Smooth muscle cell (in vitro differentiated cells): ENCODE data around the gene EHF. TPM values are rescaled to one million over a fixed set of nuclear protein-coding genes. Genes with fewer than 3 reads are reported as not detected.

Experiments used
- DNase-seq: peaks from one replicate; lab custom pipeline; 2025; ENCODE audit not compliant: unreplicated experiment; lab: John Stamatoyannopoulos, UW
- H2AFZ ChIP-seq: fragments of 200-600 bp; sonication (generic); 2 replicates; pipeline ENCODE4 v1.6.0; 2016; ENCODE audit warnings: antibody characterized with exemption, low read depth, mild to moderate bottlenecking
- H3F3A ChIP-seq: fragments of 200-600 bp; sonication (generic); 2 replicates; pipeline ENCODE4 v1.6.0; 2017; ENCODE audit warnings: antibody characterized with exemption, low read depth
- H3K27ac ChIP-seq: fragments of 200-600 bp; sonication (generic); 2 replicates; pipeline ENCODE4 v1.5.1; 2016; ENCODE audit warnings: low read depth, mild to moderate bottlenecking
- H3K27me3 ChIP-seq: fragments of 200-600 bp; sonication (generic); 2 replicates; pipeline ENCODE4 v1.6.1; 2016; ENCODE audit warnings: low read depth, mild to moderate bottlenecking
- H3K36me3 ChIP-seq: fragments of 200-600 bp; sonication (generic); 2 replicates; pipeline ENCODE4 v1.5.1; 2016; ENCODE audit warnings: low read depth
- H3K4me1 ChIP-seq: fragments of 200-600 bp; sonication (generic); 2 replicates; pipeline ENCODE4 v1.5.1; 2016; ENCODE audit warnings: low read depth
- H3K4me2 ChIP-seq: fragments of 200-600 bp; sonication (generic); 2 replicates; pipeline ENCODE4 v1.6.0; 2016; ENCODE audit warnings: mild to moderate bottlenecking
- H3K4me3 ChIP-seq: fragments of 200-600 bp; sonication (generic); 2 replicates; pipeline ENCODE4 v1.5.1; 2016; ENCODE audit warnings: mild to moderate bottlenecking
- H3K79me2 ChIP-seq: fragments of 200-600 bp; sonication (generic); 2 replicates; pipeline ENCODE4 v1.6.0; 2016; ENCODE audit warnings: low read depth, mild to moderate bottlenecking
- H3K9ac ChIP-seq: fragments of 200-600 bp; sonication (generic); 2 replicates; pipeline ENCODE4 v1.6.0; 2016; ENCODE audit warnings: low read depth
- H3K9me3 ChIP-seq: fragments of 200-600 bp; sonication (generic); replicated peaks from 2 replicates; pipeline ENCODE4 v1.5.1; 2016; ENCODE audit warnings: low read depth
- H4K20me1 ChIP-seq: fragments of 200-600 bp; sonication (generic); 2 replicates; pipeline ENCODE4 v1.6.0; 2016; ENCODE audit warnings: low read depth
- WGBS: methylation state at CpG from one replicate; pipeline ENCODE4 v1.1.7; 2016; ENCODE audit warnings: low lambda C conversion rate; 5-methylcytosine and 5-hydroxymethylcytosine counted together
- polyA plus RNA-seq: library from polyadenylated mRNA; unstranded; fragments of >200 nt; fragmentation: Nextera tagmentation; extraction: Ambion mirVana; gene quantifications from 2 replicates; pipeline ENCODE4 v1.2.1, GENCODE V29; 2016
- total RNA-seq: library from RNA; depleted of rRNA; stranded (reverse); fragments of >200 nt; gene quantifications from 2 replicates; pipeline ENCODE4 v1.2.3, GENCODE V29; 2014
- TF ChIP-seq, protein P1 (sequence below): fragments of 200-600 bp; sonication (generic); IDR thresholded peaks from 2 replicates; pipeline ENCODE4 v1.5.1; 2017; ENCODE audit warnings: borderline replicate concordance, mild to moderate bottlenecking, antibody characterized with exemption; ENCODE audit not compliant: insufficient read depth, poor library complexity, severe bottlenecking

Gene EHF
- total and polyA plus RNA-seq, 2 experiments from 2014 or later: 0.63 to 1.7 TPM

DNA sequence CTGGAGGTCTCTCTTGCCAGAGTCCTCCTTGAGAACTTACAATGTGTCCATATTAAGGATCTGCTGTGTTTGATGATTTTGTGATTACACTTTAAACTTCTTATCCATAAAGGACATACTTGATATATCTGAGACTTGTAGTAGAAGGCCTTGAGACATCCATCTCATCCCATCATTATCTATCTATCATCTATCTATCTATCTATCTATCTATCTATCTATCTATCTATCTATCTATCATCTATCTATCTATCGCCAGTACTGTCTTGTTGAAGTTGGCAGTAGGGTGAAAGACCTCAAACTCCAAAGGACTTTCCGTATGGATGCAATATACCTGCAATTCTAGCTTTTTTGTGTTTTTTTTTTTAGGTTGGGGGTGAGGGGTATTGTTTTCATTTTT, 2.5 kb upstream of the EHF start:
- Histone ChIP-seq H2AFZ (no peak overlapping the region), H3K27ac (no peak overlapping the region), H3K9ac (no peak overlapping the region), H3F3A (no peaks in the 10 kb centered on the region), H3K27me3 (no peaks in the 10 kb centered on the region), H3K9me3 (no peaks in the 10 kb centered on the region), H3K36me3 (no peaks in the 10 kb centered on the region), H3K4me3 (no peak overlapping the region), H3K4me1 (no peaks in the 10 kb centered on the region), H4K20me1 (no peaks in the 10 kb centered on the region), H3K79me2 (no peaks in the 10 kb centered on the region), H3K4me2 (no peak overlapping the region)
- TF ChIP-seq, protein P1, sequence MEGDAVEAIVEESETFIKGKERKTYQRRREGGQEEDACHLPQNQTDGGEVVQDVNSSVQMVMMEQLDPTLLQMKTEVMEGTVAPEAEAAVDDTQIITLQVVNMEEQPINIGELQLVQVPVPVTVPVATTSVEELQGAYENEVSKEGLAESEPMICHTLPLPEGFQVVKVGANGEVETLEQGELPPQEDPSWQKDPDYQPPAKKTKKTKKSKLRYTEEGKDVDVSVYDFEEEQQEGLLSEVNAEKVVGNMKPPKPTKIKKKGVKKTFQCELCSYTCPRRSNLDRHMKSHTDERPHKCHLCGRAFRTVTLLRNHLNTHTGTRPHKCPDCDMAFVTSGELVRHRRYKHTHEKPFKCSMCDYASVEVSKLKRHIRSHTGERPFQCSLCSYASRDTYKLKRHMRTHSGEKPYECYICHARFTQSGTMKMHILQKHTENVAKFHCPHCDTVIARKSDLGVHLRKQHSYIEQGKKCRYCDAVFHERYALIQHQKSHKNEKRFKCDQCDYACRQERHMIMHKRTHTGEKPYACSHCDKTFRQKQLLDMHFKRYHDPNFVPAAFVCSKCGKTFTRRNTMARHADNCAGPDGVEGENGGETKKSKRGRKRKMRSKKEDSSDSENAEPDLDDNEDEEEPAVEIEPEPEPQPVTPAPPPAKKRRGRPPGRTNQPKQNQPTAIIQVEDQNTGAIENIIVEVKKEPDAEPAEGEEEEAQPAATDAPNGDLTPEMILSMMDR: no peak
- DNase-seq: no peak
- 95% methylated on average over 2 of the region's 2 CpGs for WGBS

DNA sequence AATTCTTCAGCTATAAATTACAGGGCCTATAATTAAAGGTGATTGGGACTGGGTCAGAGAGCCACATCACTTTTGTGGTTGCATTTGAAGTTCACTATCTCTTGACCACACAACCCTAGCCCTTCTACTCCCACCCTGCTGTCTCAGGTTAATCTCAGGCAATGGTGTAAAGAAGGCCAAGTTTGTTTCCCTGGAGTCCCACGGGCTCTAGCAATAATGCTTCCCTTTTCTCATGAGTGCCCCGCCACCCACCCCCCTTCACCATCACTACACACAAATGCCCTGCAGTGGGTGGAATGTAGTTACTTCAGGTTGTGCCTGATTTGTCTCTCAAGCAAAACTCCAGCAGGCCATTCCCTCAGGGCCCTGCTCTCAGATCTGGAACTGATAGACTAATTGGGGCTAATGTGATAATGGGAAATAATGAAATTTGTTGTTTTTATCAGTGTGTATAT, 1.8 kb upstream of the EHF start:
- no peaks in the 10 kb centered on the region for H3K9me3 ChIP-seq
- H3K4me3 ChIP-seq: no peak overlapping the region
- H2AFZ ChIP-seq: no peak overlapping the region
- no peak overlapping the region for H3K27ac ChIP-seq
- no peak overlapping the region for H3K4me2 ChIP-seq
- no peaks in the 10 kb centered on the region for H3K27me3 ChIP-seq
- H3K79me2 ChIP-seq: no peaks in the 10 kb centered on the region
- no peaks in the 10 kb centered on the region for H3F3A ChIP-seq
- WGBS: 67% methylated on average over 2 of the region's 2 CpGs
- DNase-seq: no peak
- no peaks in the 10 kb centered on the region for H3K4me1 ChIP-seq
- TF ChIP-seq, protein P1: no peak
- no peak overlapping the region for H3K9ac ChIP-seq
- H3K36me3 ChIP-seq: no peaks in the 10 kb centered on the region
- H4K20me1 ChIP-seq: no peaks in the 10 kb centered on the region

GRCh38 chr11:34620202-34620601, 691 bp upstream of the EHF start:
- no peak overlapping the region for H2AFZ ChIP-seq

GRCh38 chr11:34621876-34622275, 983 bp downstream of the EHF start:
- no peaks in the 10 kb centered on the region for H3K79me2 ChIP-seq
- peak overlapping the region; percentile 2 for H3K4me2 ChIP-seq
- H3K36me3 ChIP-seq: no peaks in the 10 kb centered on the region
- peak overlapping the region; percentile 40 for H3K27ac ChIP-seq
- H4K20me1 ChIP-seq: no peaks in the 10 kb centered on the region
- H2AFZ ChIP-seq: peak overlapping the region; percentile 5
- TF ChIP-seq, protein P1: no peak
- no peak overlapping the region for H3K4me3 ChIP-seq
- DNase-seq: no peak
- H3F3A ChIP-seq: no peaks in the 10 kb centered on the region
- no peaks in the 10 kb centered on the region for H3K9me3 ChIP-seq
- no peaks in the 10 kb centered on the region for H3K27me3 ChIP-seq
- 92% methylated on average over 2 of the region's 2 CpGs for WGBS
- peak overlapping the region; percentile 23 for H3K9ac ChIP-seq
- no peaks in the 10 kb centered on the region for H3K4me1 ChIP-seq

More at GRCh38 chr11:34620202-34620601, 691 bp upstream of the EHF start:
- H3K9ac ChIP-seq: no peak overlapping the region
- no peak overlapping the region for H3K27ac ChIP-seq
- H3K79me2 ChIP-seq: no peaks in the 10 kb centered on the region
- H3K4me2 ChIP-seq: no peak overlapping the region
- H3K27me3 ChIP-seq: no peaks in the 10 kb centered on the region
- no peaks in the 10 kb centered on the region for H3F3A ChIP-seq
- H3K4me3 ChIP-seq: no peak overlapping the region
- H3K9me3 ChIP-seq: no peaks in the 10 kb centered on the region
- TF ChIP-seq, protein P1: no peak
- no peaks in the 10 kb centered on the region for H4K20me1 ChIP-seq
- DNase-seq: no peak
- no peaks in the 10 kb centered on the region for H3K36me3 ChIP-seq
- no peaks in the 10 kb centered on the region for H3K4me1 ChIP-seq
- WGBS: 85% methylated on average over 2 of the region's 2 CpGs
